ENCODE results near the gene GOLGA8T.
"Not testable (repeated sequence)": the region's sequence is repeated elsewhere in the genome, so short reads cannot be mapped to it uniquely, and the experiment has no call there.

The GOLGA8T gene

DNA sequence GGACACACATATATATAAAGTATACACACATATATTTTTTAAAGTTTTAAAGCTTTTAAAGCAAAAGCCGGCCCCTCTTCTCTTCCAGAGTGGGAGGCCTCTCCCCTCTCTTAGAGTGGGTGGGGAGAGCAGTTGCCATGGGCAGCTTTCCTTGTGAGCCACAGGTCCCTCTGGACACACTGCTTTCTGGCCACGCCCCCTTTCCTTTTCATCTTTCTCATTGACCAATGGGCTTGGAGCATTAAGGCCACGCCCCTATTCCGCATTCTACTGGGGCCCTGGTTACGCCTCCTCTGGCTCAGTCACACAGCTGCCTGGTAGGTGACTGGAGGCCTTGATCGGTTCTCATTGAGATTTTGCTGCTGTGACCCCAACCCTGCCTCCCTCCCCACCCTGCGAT, at the start of gene GOLGA8T:
Gene GOLGA8T (plus strand): TSS at position 301 of the 400 bp plus-strand sequence. CDS start 98 bp downstream, at position 399.
- not testable (repeated sequence) for H3K4me3 ChIP-seq (replicated peaks; ENCODE audit: low read depth, low read length); H3K36me3 ChIP-seq (ENCODE audit: control insufficient read depth, insufficient read depth, low read length); H3K27me3 ChIP-seq (replicated peaks; ENCODE audit: control insufficient read depth, insufficient read depth, low read length); DNase-seq (ENCODE audit: extremely low read depth, insufficient read length)

DNA sequence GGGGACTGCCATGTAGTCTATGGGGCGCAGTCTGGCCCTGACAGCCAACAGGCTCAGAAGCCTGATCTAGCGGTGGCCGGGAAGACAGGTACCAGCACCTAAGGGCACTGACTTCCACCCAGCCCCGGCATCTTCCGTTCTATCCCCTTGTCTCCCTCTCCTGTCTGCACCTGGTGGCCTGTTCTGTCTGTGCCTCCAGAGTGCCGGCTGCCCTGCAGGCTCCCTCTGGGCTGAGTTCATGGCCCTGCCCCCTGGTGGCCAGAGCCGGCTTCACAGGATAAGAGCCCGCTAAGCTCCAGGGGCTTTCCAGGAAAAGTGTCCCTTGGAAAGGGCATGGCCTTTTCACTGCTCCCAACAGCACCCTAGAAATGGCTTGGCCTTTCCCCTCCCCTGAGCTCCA, 37.0 kb upstream of the GOLGA8T start:
- not testable (repeated sequence) for H3K27me3 ChIP-seq (replicated peaks; ENCODE audit: control insufficient read depth, insufficient read depth, low read length)

DNA sequence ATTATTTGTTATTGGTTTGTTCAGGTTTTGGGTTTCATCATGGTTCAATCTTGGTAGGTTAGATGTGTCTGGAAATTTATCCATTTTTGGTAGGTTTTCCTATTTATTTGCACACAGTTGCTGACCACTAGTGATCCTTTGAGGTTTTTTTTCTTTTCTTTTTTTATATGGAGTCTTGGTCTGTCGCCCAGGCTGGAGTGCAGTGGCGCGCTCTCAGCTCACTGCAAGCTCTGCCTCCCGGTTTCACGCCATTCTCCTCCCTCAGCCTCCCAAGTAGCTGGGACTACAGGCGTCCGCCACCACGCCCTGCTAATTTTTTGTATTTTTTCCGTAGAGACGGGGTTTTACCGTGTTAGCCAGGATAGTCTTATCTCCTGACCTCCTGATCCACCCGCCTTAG, 32.0 kb upstream of the GOLGA8T start:
- not testable (repeated sequence) for DNase-seq (ENCODE audit: extremely low read depth, insufficient read length); H3K36me3 ChIP-seq (ENCODE audit: control insufficient read depth, insufficient read depth, low read length); H3K4me3 ChIP-seq (replicated peaks; ENCODE audit: low read depth, low read length); H3K27me3 ChIP-seq (replicated peaks; ENCODE audit: control insufficient read depth, insufficient read depth, low read length)

More for the DNA sequence above, 37.0 kb upstream of the GOLGA8T start:
- not testable (repeated sequence) for H3K4me3 ChIP-seq (replicated peaks; ENCODE audit: low read depth, low read length); DNase-seq (ENCODE audit: extremely low read depth, insufficient read length); H3K36me3 ChIP-seq (ENCODE audit: control insufficient read depth, insufficient read depth, low read length)

GRCh38 chr15:30103941-30104507, 30.8 kb upstream of the GOLGA8T start:
- not testable (repeated sequence) for H3K4me3 ChIP-seq (replicated peaks; ENCODE audit: low read depth, low read length); H3K36me3 ChIP-seq (ENCODE audit: control insufficient read depth, insufficient read depth, low read length); H3K27me3 ChIP-seq (replicated peaks; ENCODE audit: control insufficient read depth, insufficient read depth, low read length); DNase-seq (ENCODE audit: extremely low read depth, insufficient read length)

DNA sequence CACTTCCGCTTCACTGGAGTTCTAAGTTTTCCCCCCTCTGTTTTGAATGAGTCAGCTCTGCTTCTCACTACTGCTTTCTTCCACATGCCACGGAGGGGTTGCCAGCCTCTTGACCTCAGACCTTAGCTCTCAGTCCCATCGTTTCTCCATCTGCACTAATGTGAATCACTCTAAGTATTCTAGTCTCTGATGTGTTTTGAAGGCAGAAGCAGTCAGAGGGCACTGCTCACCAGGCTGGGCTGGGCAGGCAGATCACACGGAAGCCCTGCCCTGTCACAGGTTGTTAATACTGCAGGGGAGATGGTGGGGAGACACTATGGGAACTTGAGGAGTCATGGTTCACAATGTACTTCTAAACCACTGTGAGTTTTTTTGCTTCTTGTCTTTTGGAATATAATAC, 24.3 kb upstream of the GOLGA8T start:
- not testable (repeated sequence) for H3K36me3 ChIP-seq (ENCODE audit: control insufficient read depth, insufficient read depth, low read length); H3K27me3 ChIP-seq (replicated peaks; ENCODE audit: control insufficient read depth, insufficient read depth, low read length); DNase-seq (ENCODE audit: extremely low read depth, insufficient read length); H3K4me3 ChIP-seq (replicated peaks; ENCODE audit: low read depth, low read length)

GRCh38 chr15:30130066-30130465, 4.8 kb upstream of the GOLGA8T start:
- H3K36me3 ChIP-seq (ENCODE audit: control insufficient read depth, insufficient read depth, low read length); DNase-seq (ENCODE audit: extremely low read depth, insufficient read length); H3K4me3 ChIP-seq (replicated peaks; ENCODE audit: low read depth, low read length); H3K27me3 ChIP-seq (replicated peaks; ENCODE audit: control insufficient read depth, insufficient read depth, low read length): not testable (repeated sequence)

DNA sequence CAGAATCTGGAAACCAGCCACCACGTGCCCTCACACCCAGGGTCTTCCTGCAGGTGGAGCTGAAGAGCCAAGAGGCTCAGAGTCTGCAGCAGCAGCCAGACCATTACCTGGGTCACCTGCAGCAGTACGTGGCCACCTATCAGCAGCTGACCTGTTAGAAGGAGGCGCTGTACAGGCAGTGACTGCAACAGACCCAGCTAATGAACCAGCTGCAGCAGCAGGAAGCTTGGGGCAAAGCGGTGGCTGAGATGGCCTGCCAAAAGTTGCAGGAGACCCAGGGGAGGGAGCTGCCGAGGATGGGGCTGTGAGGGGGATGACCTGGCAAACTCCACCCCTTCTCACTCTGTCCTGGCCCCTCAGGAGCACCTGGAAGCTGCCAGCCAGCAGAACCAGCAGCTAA, 8.4 kb downstream of the GOLGA8T start:
- not testable (repeated sequence) for H3K27me3 ChIP-seq (replicated peaks; ENCODE audit: control insufficient read depth, insufficient read depth, low read length); DNase-seq (ENCODE audit: extremely low read depth, insufficient read length); H3K4me3 ChIP-seq (replicated peaks; ENCODE audit: low read depth, low read length); H3K36me3 ChIP-seq (ENCODE audit: control insufficient read depth, insufficient read depth, low read length)

GRCh38 chr15:30149891-30150290, 15.0 kb downstream of the GOLGA8T start:
- DNase-seq (ENCODE audit: extremely low read depth, insufficient read length); H3K27me3 ChIP-seq (replicated peaks; ENCODE audit: control insufficient read depth, insufficient read depth, low read length); H3K36me3 ChIP-seq (ENCODE audit: control insufficient read depth, insufficient read depth, low read length); H3K4me3 ChIP-seq (replicated peaks; ENCODE audit: low read depth, low read length): not testable (repeated sequence)

GRCh38 chr15:30162479-30163357, 27.9 kb downstream of the GOLGA8T start:
- H3K4me3 ChIP-seq (replicated peaks; ENCODE audit: low read depth, low read length); H3K36me3 ChIP-seq (ENCODE audit: control insufficient read depth, insufficient read depth, low read length); H3K27me3 ChIP-seq (replicated peaks; ENCODE audit: control insufficient read depth, insufficient read depth, low read length); DNase-seq (ENCODE audit: extremely low read depth, insufficient read length): not testable (repeated sequence)

DNA sequence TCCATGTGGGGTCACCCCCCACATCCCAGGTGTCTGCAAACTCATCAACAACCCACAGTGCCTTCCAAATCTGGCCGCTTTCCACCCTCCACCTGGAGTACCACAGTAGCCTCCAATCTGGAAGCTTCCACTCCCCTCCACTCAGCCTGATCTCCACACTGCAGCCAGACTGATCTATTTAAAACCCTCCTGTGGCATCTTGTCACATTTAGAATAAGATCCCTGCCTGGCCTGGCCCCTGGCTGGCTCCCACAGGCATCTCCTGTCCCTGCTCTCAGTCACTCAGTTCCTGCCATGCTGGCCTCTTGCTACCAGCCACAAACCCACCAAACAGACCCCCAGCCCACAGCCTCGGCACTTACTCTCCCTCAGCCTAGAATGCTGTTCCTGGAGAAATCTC, 28.9 kb downstream of the GOLGA8T start:
- not testable (repeated sequence) for H3K27me3 ChIP-seq (replicated peaks; ENCODE audit: control insufficient read depth, insufficient read depth, low read length); H3K4me3 ChIP-seq (replicated peaks; ENCODE audit: low read depth, low read length); DNase-seq (ENCODE audit: extremely low read depth, insufficient read length); H3K36me3 ChIP-seq (ENCODE audit: control insufficient read depth, insufficient read depth, low read length)

GRCh38 chr15:30164257-30164656, 29.4 kb downstream of the GOLGA8T start:
- not testable (repeated sequence) for H3K4me3 ChIP-seq (replicated peaks; ENCODE audit: low read depth, low read length); DNase-seq (ENCODE audit: extremely low read depth, insufficient read length); H3K36me3 ChIP-seq (ENCODE audit: control insufficient read depth, insufficient read depth, low read length); H3K27me3 ChIP-seq (replicated peaks; ENCODE audit: control insufficient read depth, insufficient read depth, low read length)

DNA sequence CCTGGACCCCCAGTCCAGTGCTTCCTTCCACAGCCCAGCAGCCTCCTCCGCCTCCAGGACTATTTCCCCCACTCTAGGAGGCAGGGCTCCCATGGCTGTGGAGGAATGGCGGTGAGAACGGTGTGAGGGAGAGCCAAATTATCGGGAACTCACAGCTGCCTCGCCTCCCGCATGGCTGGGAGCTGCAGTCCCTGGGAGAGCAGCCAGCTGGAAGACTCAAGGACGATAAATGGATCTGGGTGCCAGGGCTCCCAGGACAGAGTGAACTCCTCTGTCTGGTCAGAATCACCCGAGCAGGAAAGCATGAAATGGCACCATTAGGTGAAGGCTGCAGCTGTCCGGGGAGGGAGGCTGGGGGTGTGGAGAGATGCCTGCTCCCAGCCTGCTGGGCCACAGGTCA, 32.6 kb downstream of the GOLGA8T start:
- H3K4me3 ChIP-seq (replicated peaks; ENCODE audit: low read depth, low read length); H3K27me3 ChIP-seq (replicated peaks; ENCODE audit: control insufficient read depth, insufficient read depth, low read length); DNase-seq (ENCODE audit: extremely low read depth, insufficient read length); H3K36me3 ChIP-seq (ENCODE audit: control insufficient read depth, insufficient read depth, low read length): not testable (repeated sequence)

GRCh38 chr15:30167886-30168285, 33.0 kb downstream of the GOLGA8T start:
- H3K4me3 ChIP-seq (replicated peaks; ENCODE audit: low read depth, low read length); H3K36me3 ChIP-seq (ENCODE audit: control insufficient read depth, insufficient read depth, low read length); DNase-seq (ENCODE audit: extremely low read depth, insufficient read length); H3K27me3 ChIP-seq (replicated peaks; ENCODE audit: control insufficient read depth, insufficient read depth, low read length): not testable (repeated sequence)

- H3K36me3 ChIP-seq (ENCODE audit: control insufficient read depth, insufficient read depth, low read length); DNase-seq (ENCODE audit: extremely low read depth, insufficient read length); H3K4me3 ChIP-seq (replicated peaks; ENCODE audit: low read depth, low read length); H3K27me3 ChIP-seq (replicated peaks; ENCODE audit: control insufficient read depth, insufficient read depth, low read length): not testable (repeated sequence)
Measured at GRCh38 chr15:30171452-30171851, 36.6 kb downstream of the GOLGA8T start.

Measured in GM06990 (cell line).